Endothelial cell of umbilical vein (primary cell): ENCODE data around the gene USP49.

ENCODE experiments used
- POLR2A ChIP-seq: IDR thresholded peaks from 2 replicates; pipeline ENCODE4 v1.6.1; 2012; ENCODE audit warnings: low read depth, mild to moderate bottlenecking, control low read depth, low read length
- POLR2AphosphoS5 ChIP-seq: IDR thresholded peaks from 2 replicates; pipeline ENCODE4 v1.6.1; 2012; ENCODE audit warnings: low read depth, mild to moderate bottlenecking, control low read depth, low read length, moderate library complexity; ENCODE audit not compliant: insufficient read depth
- TF ChIP-seq, protein P1 (sequence below), 2 donors: IDR thresholded peaks; 1 replicate in 1 of 2; 2 replicates in 1 of 2; pipeline ENCODE4 v1.5.1; 2011; ENCODE audit warnings: low read length in 2 of 2, mild to moderate bottlenecking in 2 of 2, moderate library complexity in 2 of 2, control low read depth in 1 of 2, inconsistent platforms in 1 of 2, low read depth in 1 of 2; ENCODE audit not compliant: insufficient read depth in 1 of 2; ENCODE audit errors: extremely low read depth in 1 of 2

DNA sequence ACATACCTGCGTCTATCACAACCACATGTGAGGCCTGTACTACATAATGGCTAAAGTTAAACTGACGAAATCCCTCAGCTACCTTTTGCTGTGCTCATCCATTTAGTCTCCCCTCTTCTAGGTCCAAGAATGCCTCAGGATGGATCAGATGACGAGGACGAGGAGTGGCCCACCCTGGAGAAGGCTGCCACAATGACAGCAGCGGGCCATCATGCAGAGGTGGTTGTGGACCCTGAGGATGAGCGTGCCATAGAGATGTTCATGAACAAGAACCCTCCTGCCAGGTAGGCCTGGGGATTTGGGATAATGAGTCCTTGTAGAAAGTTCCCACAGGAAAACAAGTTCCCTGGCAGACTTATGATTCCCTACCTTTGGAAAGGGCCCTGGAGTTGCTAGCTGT, 32.1 kb upstream of the USP49 start:
- TF ChIP-seq POLR2A (no peak), POLR2AphosphoS5 (no peak)
- TF ChIP-seq, protein P1, sequence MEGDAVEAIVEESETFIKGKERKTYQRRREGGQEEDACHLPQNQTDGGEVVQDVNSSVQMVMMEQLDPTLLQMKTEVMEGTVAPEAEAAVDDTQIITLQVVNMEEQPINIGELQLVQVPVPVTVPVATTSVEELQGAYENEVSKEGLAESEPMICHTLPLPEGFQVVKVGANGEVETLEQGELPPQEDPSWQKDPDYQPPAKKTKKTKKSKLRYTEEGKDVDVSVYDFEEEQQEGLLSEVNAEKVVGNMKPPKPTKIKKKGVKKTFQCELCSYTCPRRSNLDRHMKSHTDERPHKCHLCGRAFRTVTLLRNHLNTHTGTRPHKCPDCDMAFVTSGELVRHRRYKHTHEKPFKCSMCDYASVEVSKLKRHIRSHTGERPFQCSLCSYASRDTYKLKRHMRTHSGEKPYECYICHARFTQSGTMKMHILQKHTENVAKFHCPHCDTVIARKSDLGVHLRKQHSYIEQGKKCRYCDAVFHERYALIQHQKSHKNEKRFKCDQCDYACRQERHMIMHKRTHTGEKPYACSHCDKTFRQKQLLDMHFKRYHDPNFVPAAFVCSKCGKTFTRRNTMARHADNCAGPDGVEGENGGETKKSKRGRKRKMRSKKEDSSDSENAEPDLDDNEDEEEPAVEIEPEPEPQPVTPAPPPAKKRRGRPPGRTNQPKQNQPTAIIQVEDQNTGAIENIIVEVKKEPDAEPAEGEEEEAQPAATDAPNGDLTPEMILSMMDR (IDR thresholded peaks at IDR 0.05; ENCODE audit: extremely low read depth in 1 of 2, insufficient read depth in 1 of 2, low read depth in 1 of 2, low read length in 2 of 2), result no peak
